Lower leg skin (tissue), 4 donors: ENCODE measurements around the gene PKD2. TPM values are rescaled to one million over a fixed set of nuclear protein-coding genes. Genes with fewer than 3 reads are reported as not detected.
A peak's percentile ranks its signal among the peaks of the same experiment; 100 is the strongest.

ENCODE experiments used
- DNase-seq, 2 donors: peaks; one replicate each; pipeline ENCODE4 v3.0.0-alpha.2; 2019; ENCODE audit warnings: low spot score in 2 of 2
- H3K4me3 ChIP-seq: fragments of 200-600 bp; sonication (generic); 2 replicates; pipeline ENCODE4 v1.5.1; 2017; ENCODE audit warnings: mild to moderate bottlenecking, low read depth; ENCODE audit not compliant: poor library complexity, severe bottlenecking
- CTCF ChIP-seq, 3 donors: fragments of 450-650 bp; IDR thresholded peaks; one replicate each; pipeline ENCODE4 v1.5.1; 2016; ENCODE audit warnings: antibody characterized with exemption in 3 of 3, mild to moderate bottlenecking in 3 of 3, moderate library complexity in 2 of 3
- POLR2A ChIP-seq, 2 donors: fragments of 450-650 bp; IDR thresholded peaks; one replicate each; pipeline ENCODE4 v1.6.1; 2016 to 2017; ENCODE audit warnings: antibody characterized with exemption in 2 of 2, mild to moderate bottlenecking in 1 of 2, moderate library complexity in 1 of 2
- WGBS, 2 donors: methylation state at CpG; one replicate each; pipeline ENCODE4 v1.1.5; 2018; 5-methylcytosine and 5-hydroxymethylcytosine counted together
- intact Hi-C: fragments of 100-400 bp; cut with DNase I; formaldehyde crosslinking; loops from one replicate; pipeline ENCODE4 v1.15.0; 2023; ENCODE audit warnings: low total_unique reads
- total RNA-seq, 4 donors: library from RNA; depleted of rRNA; stranded (reverse); fragments of >200 nt; gene quantifications; one replicate each; pipeline ENCODE4 v1.1.0, GENCODE V29; 2016

Gene PKD2
- total RNA-seq, 4 donors from 2014 or later, result 17.3 to 25.4 (median 21.7) TPM

- peak in 1 of 2 donors; percentile 71 for DNase-seq
- WGBS, 2 donors, result 54 to 66% methylated on average over 2 of the region's 2 CpGs
- intact Hi-C loops, result no loop called here
- H3K4me3 ChIP-seq, result no peak overlapping the region
- TF ChIP-seq CTCF (IDR thresholded peaks at IDR 0.05) (no peak), POLR2A (IDR thresholded peaks at IDR 0.05) (no peak)
Measured at GRCh38 chr4:88005076-88005475, 2.4 kb upstream of the PKD2 start.

- DNase-seq, result no peak
- 97% methylated on average over 10 of the region's 10 CpGs for WGBS, 2 donors
- TF ChIP-seq POLR2A (IDR thresholded peaks at IDR 0.05) (no peak), CTCF (IDR thresholded peaks at IDR 0.05) (no peak)
- intact Hi-C loops, result no loop called here
- no peak overlapping the region for H3K4me3 ChIP-seq
Measured at GRCh38 chr4:88005946-88006345, 1.5 kb upstream of the PKD2 start.

GRCh38 chr4:88006956-88007303 is 505 bp upstream of the PKD2 start:
- 49 to 53% methylated on average over 10 of the region's 10 CpGs for WGBS, 2 donors
- DNase-seq, result no peak
- no peak for TF ChIP-seq POLR2A (IDR thresholded peaks at IDR 0.05)
- no peak for TF ChIP-seq CTCF (IDR thresholded peaks at IDR 0.05)
- H3K4me3 ChIP-seq, result no peak overlapping the region
- intact Hi-C loops, result no loop called here

GRCh38 chr4:88008122-88008742 is 797 bp downstream of the PKD2 start:
- TF ChIP-seq CTCF (IDR thresholded peaks at IDR 0.05), result no peak
- TF ChIP-seq POLR2A (IDR thresholded peaks at IDR 0.05), result no peak
- 0 to 1% methylated on average over 32 to 34 of the region's 51 CpGs for WGBS, 2 donors
- intact Hi-C loops, result no loop called here
- peak overlapping the region; percentile 79 for H3K4me3 ChIP-seq
- peak in 1 of 2 donors; percentile 87 for DNase-seq

- no peak for DNase-seq
- 14 to 21% methylated on average over 5 of the region's 5 CpGs for WGBS, 2 donors
- TF ChIP-seq CTCF (IDR thresholded peaks at IDR 0.05) (no peak), POLR2A (IDR thresholded peaks at IDR 0.05) (no peak)
- peak overlapping the region; percentile 79 for H3K4me3 ChIP-seq
- intact Hi-C loops, result no loop called here
Measured at GRCh38 chr4:88008743-88009171, 1.3 kb downstream of the PKD2 start.

GRCh38 chr4:88009871-88010270 is 2.4 kb downstream of the PKD2 start:
- DNase-seq, result no peak
- WGBS, 2 donors, result 77 to 80% methylated on average over 5 of the region's 5 CpGs
- intact Hi-C loops, result no loop called here
- TF ChIP-seq CTCF (IDR thresholded peaks at IDR 0.05) (no peak), POLR2A (IDR thresholded peaks at IDR 0.05) (no peak)
- no peak overlapping the region for H3K4me3 ChIP-seq
